SK-N-SH (cell line): ENCODE measurements around the gene NPAS3. TPM values are rescaled to one million over a fixed set of nuclear protein-coding genes. Genes with fewer than 3 reads are reported as not detected.

Experiments
- CTCF ChIA-PET: fragments of 300-600, 350-600 bp; formaldehyde crosslinking; extraction: SDS; loops from one replicate; lab custom pipeline; 2021; lab: Yijun Ruan, JAX
- POLR2A ChIA-PET: fragments of 350-600 bp; sonication (Branson Sonifier 250); formaldehyde crosslinking; extraction: SDS; loops from one replicate; lab custom pipeline; 2020; ENCODE audit warnings: antibody characterized with exemption, inconsistent platforms; lab: Yijun Ruan, JAX
- DNase-seq: peaks from one replicate; pipeline ENCODE4 v3.0.0; 2012
- H2AFZ ChIP-seq: fragments of 200-600 bp; sonication (generic); 2 replicates; pipeline ENCODE4 v1.8.1; 2016; ENCODE audit warnings: antibody characterized with exemption, mild to moderate bottlenecking, low read depth
- H3F3A ChIP-seq: fragments of 200-600 bp; sonication (generic); replicated peaks from 2 replicates; pipeline ENCODE3; 2016; ENCODE audit warnings: antibody characterized with exemption, mild to moderate bottlenecking; ENCODE audit not compliant: insufficient read depth
- H3K27ac ChIP-seq, 2 experiments: fragments of 200-500 bp in 1 of 2; fragments of 200-600 bp in 1 of 2; sonication (Bioruptor generic) in 1 of 2; sonication (generic), shearing (Covaris generic) in 1 of 2; 2 replicates each; pipeline versions ENCODE4 v1.5.1 to v1.6.1; 2014 to 2016; ENCODE audit warnings: low read depth in 2 of 2, inconsistent platforms in 1 of 2, low read length in 1 of 2, mild to moderate bottlenecking in 1 of 2, mixed read lengths in 1 of 2
- H3K27me3 ChIP-seq: fragments of 200-600 bp; sonication (generic), shearing (Covaris generic); 2 replicates; pipeline ENCODE4 v1.6.1; 2016; ENCODE audit warnings: mixed run types; ENCODE audit not compliant: insufficient read depth
- H3K36me3 ChIP-seq, 2 experiments: fragments of 200-500 bp in 1 of 2; fragments of 200-600 bp in 1 of 2; sonication (Bioruptor generic) in 1 of 2; sonication (generic) in 1 of 2; replicated peaks in 1 of 2; 2 replicates each; pipeline versions ENCODE3 to v1.5.1; 2014 to 2016; ENCODE audit warnings: low read length in 1 of 2, mild to moderate bottlenecking in 1 of 2; ENCODE audit not compliant: insufficient read depth in 2 of 2, control insufficient read depth in 1 of 2
- H3K4me1 ChIP-seq, 2 experiments: fragments of 200-500 bp in 1 of 2; fragments of 200-600 bp in 1 of 2; sonication (Bioruptor generic) in 1 of 2; sonication (generic), shearing (Covaris generic) in 1 of 2; 2 replicates each; pipeline versions ENCODE4 v1.5.1 to v1.6.1; 2014 to 2016; ENCODE audit warnings: low read depth in 1 of 2, low read length in 1 of 2, mixed run types in 1 of 2; ENCODE audit not compliant: insufficient read depth in 2 of 2, control insufficient read depth in 1 of 2
- H3K4me2 ChIP-seq: fragments of 200-600 bp; sonication (generic), shearing (Covaris generic); 2 replicates; pipeline ENCODE4 v1.6.1; 2017; ENCODE audit warnings: mixed run types
- H3K4me3 ChIP-seq, 2 experiments: fragments of 200-500 bp in 1 of 2; fragments of 200-600 bp in 1 of 2; sonication (Bioruptor generic) in 1 of 2; sonication (generic), shearing (Covaris generic) in 1 of 2; 2 replicates each; pipeline versions ENCODE4 v1.5.1 to v1.8.1; 2014 to 2016; ENCODE audit warnings: low read depth in 2 of 2, inconsistent platforms in 1 of 2, low read length in 1 of 2, mild to moderate bottlenecking in 1 of 2, mixed read lengths in 1 of 2, moderate library complexity in 1 of 2
- H3K79me2 ChIP-seq: fragments of 200-600 bp; sonication (generic); 2 replicates; pipeline ENCODE4 v1.8.1; 2017; ENCODE audit warnings: mild to moderate bottlenecking; ENCODE audit not compliant: insufficient read depth
- H3K9ac ChIP-seq: fragments of 200-600 bp; sonication (generic); 2 replicates; pipeline ENCODE4 v1.6.1; 2017; ENCODE audit warnings: mixed run types
- H3K9me2 ChIP-seq: fragments of 200-600 bp; sonication (generic); 2 replicates; pipeline ENCODE4 v1.6.1; 2017; ENCODE audit warnings: mixed run types
- H3K9me3 ChIP-seq: fragments of 200-600 bp; sonication (generic); 2 replicates; pipeline ENCODE4 v1.6.1; 2017; ENCODE audit warnings: mixed run types, mild to moderate bottlenecking, moderate library complexity
- H4K20me1 ChIP-seq: fragments of 200-600 bp; sonication (generic); 2 replicates; pipeline ENCODE4 v1.6.1; 2017; ENCODE audit warnings: mild to moderate bottlenecking, mixed run types; ENCODE audit not compliant: insufficient read depth
- GABPA ChIP-seq: IDR thresholded peaks from 2 replicates; pipeline ENCODE4 v1.4.0; 2012; ENCODE audit warnings: low read depth, mild to moderate bottlenecking
- MXI1 ChIP-seq: IDR thresholded peaks from 2 replicates; pipeline ENCODE4 v1.6.1; 2012; ENCODE audit warnings: mild to moderate bottlenecking, low read depth, low read length, improper control_type of control experiment
- NFIC ChIP-seq: IDR thresholded peaks from 2 replicates; pipeline ENCODE4 v1.4.0; 2012; ENCODE audit warnings: borderline replicate concordance
- RXRA ChIP-seq: IDR thresholded peaks from 2 replicates; pipeline ENCODE4 v1.4.0; 2012; ENCODE audit warnings: low read depth, mild to moderate bottlenecking, borderline replicate concordance
- SIN3A ChIP-seq: IDR thresholded peaks from 2 replicates; pipeline ENCODE4 v1.6.1; 2012; ENCODE audit warnings: low read depth, mild to moderate bottlenecking, low read length, moderate library complexity, borderline replicate concordance
- TAF1 ChIP-seq: IDR thresholded peaks from 2 replicates; pipeline ENCODE4 v1.6.1; 2012; ENCODE audit warnings: low read depth, mild to moderate bottlenecking, low read length, moderate library complexity, borderline replicate concordance
- WGBS: methylation state at CpG from one replicate; pipeline ENCODE4 v1.1.6; 2017; ENCODE audit warnings: low lambda C conversion rate; 5-methylcytosine and 5-hydroxymethylcytosine counted together
- polyA plus RNA-seq, 3 experiments: library from polyadenylated mRNA; depleted of rRNA; stranded (reverse); fragments of >200 nt; gene quantifications; 2 replicates each; pipeline ENCODE4 v1.2.3, GENCODE V29; 2012
- TF ChIP-seq, protein P1 (sequence below): IDR thresholded peaks from 2 replicates; pipeline ENCODE4 v1.4.0; 2012; ENCODE audit warnings: low read depth

Gene NPAS3
- polyA plus RNA-seq, 1 of the 3 experiments (the other 2 are of a cell fraction), result 4.3 TPM

DNA sequence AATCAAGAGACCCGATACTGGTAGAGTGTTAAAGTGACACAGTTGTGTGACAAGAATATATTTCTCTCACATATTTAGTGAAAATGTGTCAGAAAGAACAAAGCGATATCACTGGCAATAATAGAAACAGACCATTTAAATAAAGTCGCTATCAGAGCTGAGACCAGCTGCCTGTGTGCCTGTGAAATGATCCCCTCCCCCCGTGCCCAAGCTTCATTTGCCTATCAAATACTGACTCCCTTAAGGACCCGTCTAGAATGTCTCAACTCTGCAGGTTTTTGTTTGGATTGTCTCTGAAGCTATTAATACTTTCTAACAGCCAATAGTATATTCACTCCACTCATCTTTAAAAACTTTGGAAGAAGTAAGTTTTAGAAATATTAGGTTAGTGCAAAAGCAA, 913.3 kb downstream of the NPAS3 start:
- Histone ChIP-seq H3K9ac (no peak overlapping the region), H4K20me1 (no peaks in the 10 kb centered on the region), H3K27ac (no peak overlapping the region), H3K4me3 (no peak overlapping the region), H3K4me1 (no peaks in the 10 kb centered on the region), H3K36me3 (no peaks in the 10 kb centered on the region), H3K79me2 (no peaks in the 10 kb centered on the region), H3K9me2 (no peaks in the 10 kb centered on the region), H3F3A (no peaks in the 10 kb centered on the region), H3K9me3 (no peaks in the 10 kb centered on the region), H3K4me2 (no peak overlapping the region), H2AFZ (no peak overlapping the region), H3K27me3 (no peaks in the 10 kb centered on the region; the same call in 1 of the 2 replicates)
- 62% methylated on average over 5 of the region's 5 CpGs for WGBS
- TF ChIP-seq RXRA (no peak), NFIC (no peak), GABPA (no peak), MXI1 (no peak), SIN3A (no peak), TAF1 (no peak)
- TF ChIP-seq, protein P1, sequence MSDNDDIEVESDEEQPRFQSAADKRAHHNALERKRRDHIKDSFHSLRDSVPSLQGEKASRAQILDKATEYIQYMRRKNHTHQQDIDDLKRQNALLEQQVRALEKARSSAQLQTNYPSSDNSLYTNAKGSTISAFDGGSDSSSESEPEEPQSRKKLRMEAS, result no peak
- ChIA-PET CTCF (no interaction called here), POLR2A (no interaction called here)
- no peak for DNase-seq
